Esophagus muscularis mucosa (tissue), 4 donors: Measurements from ENCODE around the gene MGARP. TPM values are rescaled to one million over a fixed set of nuclear protein-coding genes. Genes with fewer than 3 reads are reported as not detected.
A peak's percentile ranks its signal among the peaks of the same experiment; 100 is the strongest.

Experiments used
- DNase-seq: peaks from one replicate; pipeline ENCODE4 v3.0.0-alpha.2; 2017; ENCODE audit errors: extremely low spot score
- H3K27ac ChIP-seq, 4 donors: fragments of 200-600 bp; sonication (generic); replicated peaks in 1 of 4; 1 replicate in 3 of 4; 2 replicates in 1 of 4; pipeline ENCODE4 v1.5.1; 2016 to 2019; ENCODE audit warnings: mild to moderate bottlenecking in 1 of 4
- H3K27me3 ChIP-seq, 4 donors: fragments of 200-600 bp; sonication (generic); one replicate each; pipeline versions ENCODE4 v1.5.1 to v1.6.0; 2016 to 2019
- H3K36me3 ChIP-seq, 4 donors: fragments of 200-600 bp; sonication (generic); one replicate each; pipeline ENCODE4 v1.5.1; 2016 to 2019
- H3K4me1 ChIP-seq, 4 donors: fragments of 200-600 bp; sonication (generic); one replicate each; pipeline ENCODE4 v1.5.1; 2016 to 2019
- H3K4me3 ChIP-seq, 4 donors: fragments of 200-600 bp; sonication (generic); 1 replicate in 2 of 4; 2 replicates in 2 of 4; pipeline ENCODE4 v1.5.1; 2016 to 2019; ENCODE audit warnings: mild to moderate bottlenecking in 4 of 4, moderate library complexity in 1 of 4
- H3K9me3 ChIP-seq, 4 donors: fragments of 200-600 bp; sonication (generic); 1 replicate in 3 of 4; 2 replicates in 1 of 4; pipeline ENCODE4 v1.5.1; 2016 to 2019
- EP300 ChIP-seq: sonication (generic); formaldehyde crosslinking; IDR thresholded peaks from one replicate; pipeline ENCODE4 v1.6.1; 2017; ENCODE audit warnings: antibody characterized with exemption
- POLR2A ChIP-seq: fragments of 450-650 bp; IDR thresholded peaks from one replicate; pipeline ENCODE4 v1.6.1; 2017; ENCODE audit warnings: antibody characterized with exemption, moderate library complexity, mild to moderate bottlenecking, low read depth
- POLR2AphosphoS5 ChIP-seq, 2 donors: sonication (generic); formaldehyde crosslinking; IDR thresholded peaks; one replicate each; pipeline ENCODE4 v1.6.1; 2017; ENCODE audit warnings: antibody characterized with exemption in 2 of 2
- WGBS: methylation state at CpG from one replicate; pipeline ENCODE4 v1.1.5; 2018; 5-methylcytosine and 5-hydroxymethylcytosine counted together
- intact Hi-C: fragments of 100-400 bp; cut with DNase I; formaldehyde crosslinking; loops from one replicate; pipeline ENCODE4 v1.15.1; 2023
- total RNA-seq, 4 donors: library from RNA; depleted of rRNA; stranded (reverse); fragments of >200 nt; gene quantifications; one replicate each; pipeline versions ENCODE4 v1.1.0 to v1.2.1, GENCODE V29; 2016
- TF ChIP-seq, protein P1 (sequence below), 3 experiments: fragments of 200-600 bp in 2 of 3; fragments of 450-650 bp in 1 of 3; sonication (generic) in 2 of 3; IDR thresholded peaks; one replicate each; pipeline ENCODE4 v1.5.1; 2017 to 2019; ENCODE audit warnings: antibody characterized with exemption in 3 of 3, mild to moderate bottlenecking in 2 of 3, moderate library complexity in 1 of 3

The MGARP gene
- total RNA-seq, 4 donors from 2014 or later = 2.0 to 4.3 (median 3.4) TPM

DNA sequence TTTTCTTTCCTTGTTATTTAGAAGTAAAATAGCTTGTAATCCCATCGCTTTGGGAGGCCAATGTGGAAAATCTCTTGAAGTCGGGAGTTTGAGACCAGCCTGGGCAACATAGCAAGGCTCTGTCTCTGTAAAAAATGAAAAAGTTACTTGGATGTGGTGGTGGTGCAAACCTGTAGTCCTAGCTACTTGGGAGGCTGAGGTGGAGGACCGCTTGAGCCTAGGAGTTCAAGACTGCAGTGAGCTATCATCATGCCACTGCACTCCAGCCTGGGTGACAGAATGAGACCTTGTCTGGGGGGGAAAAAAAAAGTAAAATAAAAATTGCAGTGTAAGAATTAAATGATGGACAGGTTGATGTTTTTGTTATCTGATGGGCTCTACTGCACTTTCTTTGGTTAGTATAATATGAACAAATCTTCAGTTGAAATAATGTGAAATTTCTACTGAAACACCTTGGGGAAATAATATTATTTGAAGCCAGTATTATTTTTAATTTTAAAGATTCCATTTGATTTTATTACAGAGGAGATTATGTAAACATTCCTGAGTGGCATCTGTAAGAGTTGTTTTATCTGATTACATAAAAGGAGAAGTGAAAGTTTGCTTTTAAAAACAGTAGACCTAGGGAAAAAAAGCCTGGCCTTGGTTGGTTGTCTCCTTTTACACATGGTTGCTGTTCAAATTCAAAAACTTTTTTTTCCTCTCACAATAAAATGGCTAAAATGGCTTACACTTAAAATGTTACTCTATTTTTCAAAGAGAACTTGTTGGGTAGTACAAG lies 32.7 kb upstream of the MGARP start:
- no peak for DNase-seq
- 96% methylated on average over 3 of the region's 3 CpGs for WGBS
- TF ChIP-seq POLR2A (no peak), EP300 (no peak), POLR2AphosphoS5 (IDR thresholded peaks at IDR 0.05) (no peak)
- TF ChIP-seq, protein P1, sequence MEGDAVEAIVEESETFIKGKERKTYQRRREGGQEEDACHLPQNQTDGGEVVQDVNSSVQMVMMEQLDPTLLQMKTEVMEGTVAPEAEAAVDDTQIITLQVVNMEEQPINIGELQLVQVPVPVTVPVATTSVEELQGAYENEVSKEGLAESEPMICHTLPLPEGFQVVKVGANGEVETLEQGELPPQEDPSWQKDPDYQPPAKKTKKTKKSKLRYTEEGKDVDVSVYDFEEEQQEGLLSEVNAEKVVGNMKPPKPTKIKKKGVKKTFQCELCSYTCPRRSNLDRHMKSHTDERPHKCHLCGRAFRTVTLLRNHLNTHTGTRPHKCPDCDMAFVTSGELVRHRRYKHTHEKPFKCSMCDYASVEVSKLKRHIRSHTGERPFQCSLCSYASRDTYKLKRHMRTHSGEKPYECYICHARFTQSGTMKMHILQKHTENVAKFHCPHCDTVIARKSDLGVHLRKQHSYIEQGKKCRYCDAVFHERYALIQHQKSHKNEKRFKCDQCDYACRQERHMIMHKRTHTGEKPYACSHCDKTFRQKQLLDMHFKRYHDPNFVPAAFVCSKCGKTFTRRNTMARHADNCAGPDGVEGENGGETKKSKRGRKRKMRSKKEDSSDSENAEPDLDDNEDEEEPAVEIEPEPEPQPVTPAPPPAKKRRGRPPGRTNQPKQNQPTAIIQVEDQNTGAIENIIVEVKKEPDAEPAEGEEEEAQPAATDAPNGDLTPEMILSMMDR (IDR thresholded peaks at IDR 0.05) = no peak
- intact Hi-C loops = no loop called here
- Histone ChIP-seq H3K27me3 (no peaks in the 10 kb centered on the region), H3K27ac (no peak overlapping the region), H3K36me3 (no peaks in the 10 kb centered on the region), H3K4me3 (no peak overlapping the region), H3K9me3 (no peaks in the 10 kb centered on the region), H3K4me1 (peaks cover 1 to 64% (median 48%) of the 10 kb centered on the region in 4 donors)

DNA sequence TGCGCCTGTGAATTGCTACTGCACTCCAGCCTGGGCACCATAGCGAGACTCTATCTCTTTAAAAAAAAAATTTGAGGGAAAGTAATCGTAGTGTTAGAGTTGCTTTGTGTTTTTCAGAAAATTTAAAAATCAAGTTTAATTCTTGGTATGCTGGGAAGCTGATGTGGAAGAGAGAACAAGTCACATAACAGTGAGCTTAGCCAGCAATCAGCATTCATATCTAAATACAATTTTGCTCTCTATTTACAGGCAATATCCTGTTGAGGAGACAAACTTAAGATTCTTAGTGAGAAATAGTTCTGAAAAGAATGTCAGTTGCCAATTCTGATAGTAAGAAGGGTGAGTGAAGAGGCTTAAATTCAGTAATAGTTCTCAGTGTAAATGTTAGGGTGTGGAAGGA lies 31.9 kb upstream of the MGARP start:
- Histone ChIP-seq H3K9me3 (no peaks in the 10 kb centered on the region), H3K27me3 (no peaks in the 10 kb centered on the region), H3K27ac (no peak overlapping the region), H3K4me1 (peaks cover 7 to 68% (median 49%) of the 10 kb centered on the region in 4 donors), H3K4me3 (no peak overlapping the region), H3K36me3 (no peaks in the 10 kb centered on the region)
- intact Hi-C loops = no loop called here
- DNase-seq = no peak
- 75% methylated on average over 3 of the region's 3 CpGs for WGBS
- TF ChIP-seq POLR2A (no peak), EP300 (no peak), POLR2AphosphoS5 (IDR thresholded peaks at IDR 0.05) (no peak)
- TF ChIP-seq, protein P1 (IDR thresholded peaks at IDR 0.05) = no peak

GRCh38 chr4:139304920-139305319 lies 24.9 kb upstream of the MGARP start:
- intact Hi-C loops = loop anchor here (5.0 kb wide), 1 partner anchor 288 kb away; the partner anchor contains the start of gene NOCT
- peaks cover 22 to 71% (median 52%) of the 10 kb centered on the region in 4 donors for H3K4me1 ChIP-seq
- WGBS = 100% methylated on average over 2 of the region's 2 CpGs

DNA sequence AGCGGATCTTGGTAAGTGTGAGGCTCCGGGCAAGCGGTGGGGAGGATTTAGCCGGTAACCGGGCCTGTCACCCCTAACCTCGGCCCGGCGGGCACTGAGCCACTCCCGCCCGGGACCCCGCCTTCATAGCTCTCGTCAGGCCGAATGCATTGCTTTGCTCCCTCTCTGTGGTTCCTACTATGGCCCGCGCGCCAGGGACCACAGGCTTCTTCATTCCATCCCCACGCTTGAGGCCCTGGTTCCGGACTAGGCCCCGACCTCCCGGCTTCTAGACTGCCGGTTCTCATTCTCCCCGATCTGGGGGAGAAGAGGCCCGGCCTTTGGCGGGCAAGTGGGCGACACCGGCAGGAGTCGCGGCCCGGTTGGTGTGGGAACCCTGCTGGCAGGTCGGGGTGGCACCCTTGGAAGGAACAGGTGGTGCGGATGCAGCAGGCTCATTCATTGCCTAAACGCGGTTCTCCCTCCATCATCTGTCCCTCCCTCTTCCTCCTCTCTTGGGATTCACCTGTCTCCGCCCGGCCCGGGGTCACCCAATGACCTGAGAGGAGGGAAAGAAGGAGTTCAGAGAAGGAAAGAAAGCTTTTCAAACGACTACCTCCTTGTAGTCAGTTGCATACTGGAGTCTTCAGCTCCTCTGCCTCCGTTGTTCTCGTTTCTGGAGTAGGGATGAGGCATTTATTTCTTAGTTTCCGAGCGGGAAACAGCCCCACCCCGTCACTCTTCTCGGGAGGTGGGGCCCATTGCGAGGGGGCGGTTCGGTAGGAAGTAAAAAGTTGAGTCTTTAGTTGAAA lies 22.0 kb upstream of the MGARP start, which contains the start of gene NDUFC1:
Gene NDUFC1, minus strand, starts transcription at position 657 of the 791 bp plus-strand sequence. CDS start 6,679 bp downstream, outside the sequence.
- intact Hi-C loops = loop anchor here (5.0 kb wide), 1 partner anchor 285 kb away; the partner anchor contains the start of gene NOCT
- TF ChIP-seq POLR2A (no peak), POLR2AphosphoS5 (IDR thresholded peaks at IDR 0.05) (peak; percentile 55 to 56)
- TF ChIP-seq, protein P1 (IDR thresholded peaks at IDR 0.05) = peak in 2 of 3 experiments; percentile 6 to 31

More at GRCh38 chr4:139304920-139305319, 24.9 kb upstream of the MGARP start:
- Histone ChIP-seq H3K27ac (peak overlapping the region in 1 of 4 donors; percentile 21), H3K9me3 (no peaks in the 10 kb centered on the region), H3K36me3 (peaks cover 0 to 8% (median 3%) of the 10 kb centered on the region in 4 donors), H3K4me3 (no peak overlapping the region), H3K27me3 (no peaks in the 10 kb centered on the region)
- no peak for TF ChIP-seq POLR2AphosphoS5 (IDR thresholded peaks at IDR 0.05)
- TF ChIP-seq, protein P1 (IDR thresholded peaks at IDR 0.05) = no peak
- TF ChIP-seq POLR2A = no peak
- no peak for TF ChIP-seq EP300
- DNase-seq = no peak

More for the DNA sequence above, 22.0 kb upstream of the MGARP start, which contains the start of gene NDUFC1:
- Histone ChIP-seq H3K9me3 (no peaks in the 10 kb centered on the region), H3K27ac (peak within 1 kb of the TSS; percentile 88 to 97 (median 93)), H3K4me1 (peaks cover 14 to 70% (median 55%) of the 10 kb centered on the region in 4 donors), H3K4me3 (peak within 1 kb of the TSS; percentile 82 to 99 (median 92)), H3K36me3 (peaks cover 0 to 8% (median 3%) of the 10 kb centered on the region in 4 donors), H3K27me3 (no peaks in the 10 kb centered on the region)
- no peak for DNase-seq
- 0% methylated on average over 30 of the region's 46 CpGs for WGBS
